Stimulated activated CD8-positive, alpha-beta memory T cell treated with anti-CD3 and anti-CD28 coated beads, Interleukin-15, amount 100 ng/mL, for 1 hour (primary cell): Measurements from ENCODE around the gene PDPN.

ENCODE experiments used
- DNase-seq: peaks from one replicate; pipeline ENCODE4 v3.0.0-alpha.2; 2020; ENCODE audit warnings: low read depth

PDPN gene

GRCh38 chr1:13617773-13618172 is 34.1 kb downstream of the PDPN start:
- DNase-seq = no peak

DNA sequence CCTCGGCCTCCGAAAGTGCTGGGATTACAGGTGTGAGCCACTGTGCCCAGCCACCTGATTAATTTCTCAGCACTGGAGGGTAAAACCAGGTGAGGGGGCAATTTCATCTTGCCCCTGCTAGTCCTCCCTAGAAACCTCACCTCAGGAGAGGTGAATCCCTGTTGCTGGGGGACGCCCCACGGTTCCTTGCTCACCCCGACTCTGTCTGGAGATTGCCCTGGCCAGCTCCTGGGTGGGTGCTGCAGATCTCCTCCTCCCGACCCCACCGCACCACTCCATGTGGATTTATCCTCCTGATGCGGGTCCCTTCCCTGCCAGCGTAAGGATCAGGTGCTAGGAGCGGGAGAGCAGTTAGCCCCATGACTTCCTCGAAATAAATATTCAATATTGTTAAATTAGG is 34.9 kb downstream of the PDPN start:
- DNase-seq = no peak

DNA sequence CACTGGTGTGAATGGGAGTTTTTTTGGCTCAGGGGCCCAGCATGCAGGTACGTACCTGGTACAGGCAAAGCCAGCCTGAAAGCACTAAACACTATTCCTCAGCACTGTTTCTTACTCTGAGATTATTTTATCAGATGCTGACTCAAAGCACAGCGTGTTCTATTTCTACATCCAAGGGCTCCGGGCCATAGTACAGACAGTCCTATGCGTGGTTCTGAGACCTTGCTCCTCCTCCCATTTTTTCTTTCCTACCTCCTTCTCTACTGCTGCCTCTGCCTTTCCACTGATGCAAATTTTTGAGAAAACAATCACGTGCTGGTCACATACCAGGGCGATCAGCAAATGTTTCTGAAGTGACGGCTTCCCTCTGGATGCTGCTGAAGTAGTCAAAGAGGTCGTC is 36.3 kb downstream of the PDPN start:
- no peak for DNase-seq

DNA sequence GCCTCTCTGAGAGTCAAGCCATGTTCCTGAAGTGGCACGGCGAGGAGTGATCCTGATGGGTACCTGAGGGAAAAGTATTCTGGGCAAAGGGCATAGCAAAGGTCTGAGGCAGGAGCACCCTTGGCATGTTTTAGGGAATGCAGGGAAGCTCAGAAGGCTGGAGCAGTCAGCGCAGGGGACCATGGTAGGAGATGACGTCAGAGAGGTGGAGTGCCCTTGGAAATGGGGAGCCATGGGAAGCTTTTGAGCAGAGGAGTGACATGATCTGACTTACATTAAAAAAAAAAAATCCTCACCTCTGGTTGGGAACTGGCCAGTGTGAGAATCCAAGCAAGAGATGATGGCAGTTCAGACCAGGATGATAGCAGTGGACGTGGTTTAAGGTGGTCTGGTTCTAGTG is 37.2 kb downstream of the PDPN start:
- no peak for DNase-seq

DNA sequence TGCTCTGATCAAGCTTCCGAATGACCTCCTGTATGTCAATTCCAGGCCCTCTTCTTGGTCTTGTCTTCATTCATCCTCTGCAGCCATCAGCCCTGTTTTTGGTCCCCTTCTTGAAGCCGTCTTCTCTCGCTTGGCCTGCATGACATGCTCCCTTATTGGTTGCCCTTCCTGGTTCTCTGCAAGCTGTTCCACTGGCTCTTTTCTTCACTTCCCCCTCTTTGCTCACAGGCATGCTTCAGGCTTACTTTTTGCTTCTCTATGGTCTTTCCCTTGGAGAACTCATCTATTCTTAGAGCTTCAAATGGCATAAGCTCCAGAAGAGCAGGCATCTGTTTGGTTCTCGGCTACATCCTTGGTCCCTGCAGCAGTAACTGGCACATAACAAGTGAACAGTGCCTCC is 38.8 kb downstream of the PDPN start:
- no peak for DNase-seq

GRCh38 chr1:13623021-13623637 is 39.5 kb downstream of the PDPN start:
- no peak for DNase-seq

DNA sequence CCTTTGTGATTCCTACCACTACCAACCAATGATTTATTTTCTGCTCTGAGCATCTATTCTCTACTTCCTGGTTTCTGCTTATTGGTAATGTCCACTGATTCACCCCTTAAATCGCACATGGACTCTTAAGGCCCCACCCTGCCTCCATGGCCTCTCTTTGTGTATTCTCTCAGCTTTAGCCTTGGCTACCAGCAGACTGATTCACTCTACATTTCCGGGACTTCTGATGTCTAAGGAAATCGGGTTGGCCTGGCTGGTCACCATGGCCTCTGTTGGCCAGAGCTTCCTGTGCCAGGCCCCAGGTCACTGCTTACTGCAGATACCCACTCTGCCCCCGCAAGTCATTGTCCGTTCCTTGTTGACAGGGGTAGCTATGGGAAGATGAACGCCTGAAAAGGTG is 40.9 kb downstream of the PDPN start:
- DNase-seq = no peak

GRCh38 chr1:13627127-13627526 is 43.5 kb downstream of the PDPN start:
- no peak for DNase-seq

DNA sequence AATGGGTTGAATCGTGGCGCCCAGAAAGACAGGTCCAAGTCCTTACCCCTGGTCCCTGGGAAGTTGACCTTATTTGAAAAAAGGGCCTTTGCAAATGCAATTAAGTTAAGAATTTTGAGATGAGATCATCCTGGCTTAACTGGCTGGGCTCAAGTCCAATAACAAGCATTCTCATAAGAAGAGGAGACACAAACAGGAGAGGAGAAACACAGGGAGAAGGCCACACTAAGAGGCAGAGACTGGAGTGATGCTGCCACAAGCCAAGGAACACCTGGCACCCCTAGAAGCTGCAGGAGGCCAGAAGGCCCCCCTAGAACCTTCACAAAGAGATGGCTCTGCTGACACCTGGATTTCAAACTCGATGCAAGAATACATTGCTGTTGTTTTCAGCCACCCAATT is 44.6 kb downstream of the PDPN start:
- no peak for DNase-seq

DNA sequence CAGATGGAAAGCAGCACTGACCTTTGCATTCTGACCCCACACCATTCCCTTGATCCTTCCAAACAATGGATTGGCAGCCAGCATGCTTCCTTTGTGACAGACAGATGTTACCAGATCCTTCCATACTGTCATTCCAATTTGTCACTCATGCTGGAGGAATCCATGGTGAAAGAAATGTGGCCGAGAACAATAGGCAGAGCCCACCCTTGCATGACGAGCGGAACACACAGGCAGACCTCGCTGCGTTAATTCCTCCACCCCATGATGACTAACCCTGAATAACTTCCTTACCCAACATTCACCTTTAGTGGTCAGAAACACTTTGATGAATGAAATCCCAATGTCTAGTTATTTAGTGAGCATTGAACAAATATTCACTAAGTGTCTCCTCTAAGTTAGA is 45.1 kb downstream of the PDPN start:
- DNase-seq = no peak

GRCh38 chr1:13642306-13643004 is 58.8 kb downstream of the PDPN start:
- no peak for DNase-seq

- no peak for DNase-seq
Observed at GRCh38 chr1:13643017-13643416, 59.4 kb downstream of the PDPN start.

- DNase-seq = no peak
Observed at GRCh38 chr1:13646521-13646920, 62.9 kb downstream of the PDPN start.

- no peak for DNase-seq
Observed at GRCh38 chr1:13651279-13651678, 67.6 kb downstream of the PDPN start.

DNA sequence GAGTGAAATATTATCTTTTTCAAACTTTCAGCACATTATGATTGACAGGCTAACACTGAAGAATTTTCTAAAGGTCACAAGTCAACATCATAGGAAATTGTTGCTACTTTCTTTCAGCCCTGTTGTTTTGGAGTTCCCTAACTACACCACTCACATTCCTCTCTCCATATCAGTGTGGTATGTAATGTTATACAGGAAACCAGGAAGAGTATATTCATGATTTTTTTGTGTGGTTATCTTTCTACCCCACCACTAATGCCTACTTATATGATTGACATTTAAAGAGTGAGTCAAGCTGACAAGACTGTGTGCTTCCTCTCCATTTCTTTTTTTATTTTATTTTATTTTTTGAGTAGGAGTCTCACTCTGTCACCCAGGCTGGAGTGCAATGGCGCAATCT is 68.6 kb downstream of the PDPN start:
- no peak for DNase-seq

DNA sequence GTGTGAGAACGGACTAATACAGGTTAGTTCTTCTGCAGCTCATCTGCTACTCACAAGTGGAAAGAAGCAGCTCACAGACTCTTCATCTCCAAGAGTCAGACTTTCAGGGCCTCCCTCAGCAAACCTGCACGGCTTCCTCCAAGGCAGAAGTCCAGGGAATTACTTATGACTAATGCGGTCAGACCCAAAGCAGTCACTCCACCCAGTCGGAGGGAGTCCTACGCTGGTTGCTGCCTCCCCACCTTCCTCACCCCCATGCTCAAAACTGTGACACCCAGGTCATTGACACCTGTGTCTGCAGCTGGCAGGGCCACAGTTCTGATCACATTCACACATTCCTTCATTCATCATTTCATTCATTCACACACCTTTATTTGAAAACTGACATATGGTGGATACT is 77.9 kb downstream of the PDPN start:
- DNase-seq = no peak

GRCh38 chr1:13662493-13662892 is 78.9 kb downstream of the PDPN start:
- DNase-seq = no peak

- no peak for DNase-seq
Observed at GRCh38 chr1:13663969-13664368, 80.3 kb downstream of the PDPN start.

DNA sequence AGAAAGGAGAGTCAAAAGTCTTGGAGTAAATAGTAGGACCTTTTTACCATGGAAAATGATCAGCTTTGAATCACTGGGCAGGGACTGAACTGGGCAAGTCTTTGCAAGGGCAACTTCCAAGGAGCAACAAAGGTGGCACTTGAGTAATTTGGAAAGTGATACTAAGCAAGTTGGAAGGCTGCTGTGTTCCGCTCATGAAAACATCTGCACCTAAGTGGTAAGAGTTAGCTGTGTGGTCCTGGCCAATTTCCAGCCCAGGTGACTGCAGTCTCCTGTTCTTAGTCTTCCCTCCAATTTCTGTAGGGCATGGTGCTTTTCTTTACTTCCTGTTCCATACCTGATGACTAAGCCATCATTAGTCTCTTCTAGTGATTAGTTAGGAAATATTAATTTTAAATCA is 80.8 kb downstream of the PDPN start:
- DNase-seq = no peak

DNA sequence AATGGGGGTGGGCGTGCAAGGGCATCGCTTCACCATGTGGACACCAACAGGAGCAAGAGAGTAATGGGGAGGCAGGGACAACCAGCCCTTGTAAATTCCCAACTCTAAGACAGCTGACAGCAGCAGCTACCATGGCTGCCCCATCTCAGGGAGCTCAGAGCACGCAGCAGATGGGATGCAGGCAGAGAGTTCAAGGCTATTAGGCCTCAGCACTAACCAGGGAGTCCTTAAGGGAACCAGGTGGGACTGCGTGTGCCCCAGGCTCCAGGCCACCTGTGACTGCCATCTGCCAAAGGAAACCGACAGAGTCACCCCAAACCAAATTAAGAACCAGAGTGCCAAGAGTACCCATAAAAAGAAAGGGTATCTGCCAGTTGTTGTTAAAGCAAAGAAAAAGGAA is 82.7 kb downstream of the PDPN start:
- no peak for DNase-seq
